Stimulated activated CD4-positive, alpha-beta T cell treated with anti-CD3 and anti-CD28 coated beads, Interleukin-4, amount 100 ng/mL, for 1 hour (primary cell): ENCODE measurements around the gene STK38.
"Not testable (repeated sequence)": the region's sequence is repeated elsewhere in the genome, so short reads cannot be mapped to it uniquely, and the experiment has no call there.

ENCODE experiments used
- DNase-seq: peaks from one replicate; pipeline ENCODE4 v3.0.0-alpha.2; 2020

STK38 gene

DNA sequence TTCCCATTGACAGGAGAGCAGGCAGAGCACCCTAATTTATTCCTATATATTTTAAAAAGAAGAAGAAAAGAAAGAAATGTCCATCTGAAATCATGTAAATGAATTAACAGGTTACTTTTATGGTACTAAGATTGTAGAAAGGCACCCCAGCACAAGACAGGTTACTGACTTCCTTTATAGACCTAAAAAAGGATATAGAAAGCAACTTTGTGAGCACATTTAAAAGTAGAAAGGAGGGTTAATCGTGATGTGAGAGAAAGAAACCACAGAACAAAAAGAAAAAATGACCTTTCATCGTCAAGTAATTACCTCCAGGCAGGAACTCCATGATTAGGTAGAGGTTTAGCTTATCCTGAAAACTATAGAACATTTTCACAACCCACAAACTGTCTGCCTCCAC, 29.9 kb downstream of the STK38 start:
- no peak for DNase-seq

DNA sequence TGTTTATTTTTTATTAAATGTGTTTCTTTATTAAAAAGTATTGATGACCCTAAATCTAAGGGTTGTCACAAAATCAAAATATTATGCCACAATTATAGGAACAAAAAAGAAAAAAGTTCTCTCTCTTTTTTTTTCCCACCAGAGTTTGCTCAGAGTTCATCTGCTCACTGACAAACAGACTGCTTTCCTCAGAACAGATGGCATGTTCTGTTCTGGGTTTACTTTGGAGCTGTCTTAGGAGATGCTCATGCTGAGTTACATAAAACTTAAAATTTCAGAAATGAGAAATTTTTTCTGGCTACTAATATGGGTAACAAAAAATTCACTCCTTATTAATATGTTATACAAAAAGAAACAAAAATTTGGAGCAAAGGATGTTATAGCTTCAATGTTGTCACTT, 30.3 kb downstream of the STK38 start:
- DNase-seq, result no peak

DNA sequence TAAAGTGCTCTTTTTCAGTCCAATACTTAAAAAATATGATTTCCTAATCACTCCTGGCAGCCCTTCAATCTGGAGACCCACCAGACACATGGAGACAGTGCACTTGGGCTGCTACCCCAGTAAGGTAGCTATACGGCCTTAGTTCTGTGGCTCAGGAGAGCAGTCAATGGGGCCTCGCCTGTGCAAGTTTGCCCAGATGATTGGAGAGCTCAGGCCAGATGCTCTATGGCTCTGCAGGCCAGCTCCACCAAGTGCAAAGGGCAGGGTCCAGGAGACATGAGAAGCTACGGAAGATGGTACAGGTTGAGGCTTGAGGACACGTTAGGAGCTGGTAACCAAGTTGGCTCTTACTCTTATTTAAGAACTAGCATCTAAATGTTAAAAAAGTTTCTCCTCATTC, 30.7 kb downstream of the STK38 start:
- no peak for DNase-seq

DNA sequence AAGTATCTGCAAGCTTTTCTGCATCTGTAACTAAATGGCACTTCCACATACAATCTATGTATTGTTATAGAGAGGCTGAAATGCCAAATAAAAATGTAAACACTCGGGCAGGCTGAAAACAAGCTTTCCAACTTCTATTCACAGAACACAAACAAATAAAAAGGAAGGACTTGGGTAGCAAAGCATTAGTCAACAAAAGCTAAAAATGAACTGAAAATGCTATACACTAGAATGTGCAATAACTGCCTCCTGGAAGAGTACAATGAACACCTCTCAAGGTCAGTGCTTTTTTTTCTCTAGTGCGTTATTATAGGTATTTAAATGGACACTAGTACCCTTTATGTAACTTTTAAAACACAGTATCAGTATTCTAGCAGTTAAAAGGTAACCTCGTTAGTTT, 31.4 kb downstream of the STK38 start:
- no peak for DNase-seq

DNA sequence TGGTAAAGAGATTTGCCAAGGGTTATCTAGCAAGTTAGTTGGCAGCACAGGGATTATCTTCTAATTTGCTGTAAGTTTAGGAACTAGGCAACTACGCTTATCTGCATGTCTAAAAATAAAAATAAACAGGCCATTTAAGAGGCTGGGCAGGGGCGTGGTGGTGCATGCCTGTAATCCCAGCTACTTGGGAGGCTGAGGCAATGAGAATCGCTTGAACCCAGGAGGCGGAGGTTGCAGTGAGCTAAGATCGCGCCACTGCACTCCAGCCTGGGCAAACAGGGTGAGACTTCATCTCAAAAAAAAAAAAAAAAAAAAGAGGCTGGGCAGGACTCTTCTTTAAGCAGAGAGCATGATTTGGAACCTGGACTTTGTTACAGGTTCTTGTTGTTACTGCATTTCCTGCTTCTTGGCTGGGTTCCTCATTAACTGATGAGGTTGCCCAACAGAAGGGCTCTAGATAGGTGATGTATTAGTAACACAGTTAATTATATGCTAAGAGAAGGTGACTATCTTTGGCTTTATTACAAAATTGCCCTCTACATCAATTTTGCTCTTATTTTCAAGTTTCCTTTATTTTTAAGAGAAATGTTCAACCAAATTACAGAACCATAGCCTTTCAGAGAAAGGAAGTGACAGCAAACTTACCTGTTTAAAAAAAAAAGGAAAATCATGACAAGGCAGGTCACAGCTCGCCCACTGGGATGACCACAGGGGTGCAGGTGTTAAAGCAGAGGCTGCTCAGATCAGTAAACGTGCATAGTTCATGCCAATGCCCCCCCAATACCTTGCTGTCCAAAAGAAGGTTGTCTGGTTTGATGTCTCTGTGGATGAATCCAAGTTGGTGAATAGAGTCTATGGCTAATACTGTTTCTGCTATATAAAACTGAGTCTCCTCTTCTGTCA, 32.5 kb downstream of the STK38 start:
- DNase-seq, result no peak

DNA sequence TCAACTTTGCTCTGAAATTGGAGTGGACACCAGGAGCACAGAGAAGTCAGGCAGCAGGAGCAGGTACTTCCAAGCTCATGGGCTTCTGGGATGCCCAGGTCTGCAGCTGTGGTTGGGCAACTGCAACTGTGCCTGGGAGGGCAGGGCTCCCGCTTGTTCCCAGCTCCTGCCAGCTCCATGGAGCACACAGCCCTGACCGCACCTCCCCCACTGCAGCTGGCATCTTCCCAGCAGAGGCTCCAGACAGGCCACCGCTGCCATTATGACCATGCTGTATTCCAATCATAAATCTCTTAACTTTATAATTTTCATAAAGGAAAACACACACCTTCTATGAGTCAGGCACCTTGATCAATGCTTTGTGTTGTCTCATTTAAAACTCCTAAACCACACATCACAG, 36.9 kb downstream of the STK38 start:
- no peak for DNase-seq

DNA sequence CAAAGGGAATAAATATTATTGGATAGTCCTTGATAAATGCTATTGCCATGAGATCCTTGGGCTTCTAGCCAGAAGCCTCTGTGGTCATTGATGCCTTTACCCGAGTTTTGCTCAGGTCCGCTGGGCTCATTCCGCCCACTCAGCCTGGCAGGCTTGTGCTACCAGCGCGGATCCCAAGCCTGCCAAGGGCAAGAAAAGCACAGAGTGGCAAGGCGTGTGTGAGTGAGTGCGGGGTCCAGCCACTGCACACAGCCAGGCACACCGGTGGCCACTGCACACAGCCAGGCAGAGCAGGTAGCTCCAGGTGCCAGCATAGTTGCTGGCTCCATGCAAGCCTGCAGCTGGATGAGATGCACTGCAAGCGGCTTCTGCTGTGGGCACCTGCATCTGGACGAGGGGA, 38.7 kb downstream of the STK38 start:
- DNase-seq, result no peak

DNA sequence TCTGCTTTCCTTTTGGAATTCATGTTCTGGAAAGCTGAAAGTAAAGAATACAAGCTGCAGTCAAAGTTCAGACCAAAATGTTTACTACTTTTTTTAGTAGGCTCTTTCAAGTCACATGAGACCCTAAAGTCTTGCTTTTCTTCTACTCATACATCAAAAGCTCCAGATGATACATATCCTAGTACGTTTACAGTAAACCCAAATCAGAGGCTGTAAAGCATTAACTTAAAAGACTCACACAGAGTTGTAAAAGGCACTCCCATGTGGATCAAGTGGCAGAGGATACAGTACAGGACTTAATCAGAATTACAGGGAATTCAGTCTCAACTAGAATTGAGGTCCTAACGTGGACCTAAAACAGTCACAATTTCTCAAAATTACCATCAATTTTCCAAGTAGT, 40.7 kb downstream of the STK38 start:
- no peak for DNase-seq

DNA sequence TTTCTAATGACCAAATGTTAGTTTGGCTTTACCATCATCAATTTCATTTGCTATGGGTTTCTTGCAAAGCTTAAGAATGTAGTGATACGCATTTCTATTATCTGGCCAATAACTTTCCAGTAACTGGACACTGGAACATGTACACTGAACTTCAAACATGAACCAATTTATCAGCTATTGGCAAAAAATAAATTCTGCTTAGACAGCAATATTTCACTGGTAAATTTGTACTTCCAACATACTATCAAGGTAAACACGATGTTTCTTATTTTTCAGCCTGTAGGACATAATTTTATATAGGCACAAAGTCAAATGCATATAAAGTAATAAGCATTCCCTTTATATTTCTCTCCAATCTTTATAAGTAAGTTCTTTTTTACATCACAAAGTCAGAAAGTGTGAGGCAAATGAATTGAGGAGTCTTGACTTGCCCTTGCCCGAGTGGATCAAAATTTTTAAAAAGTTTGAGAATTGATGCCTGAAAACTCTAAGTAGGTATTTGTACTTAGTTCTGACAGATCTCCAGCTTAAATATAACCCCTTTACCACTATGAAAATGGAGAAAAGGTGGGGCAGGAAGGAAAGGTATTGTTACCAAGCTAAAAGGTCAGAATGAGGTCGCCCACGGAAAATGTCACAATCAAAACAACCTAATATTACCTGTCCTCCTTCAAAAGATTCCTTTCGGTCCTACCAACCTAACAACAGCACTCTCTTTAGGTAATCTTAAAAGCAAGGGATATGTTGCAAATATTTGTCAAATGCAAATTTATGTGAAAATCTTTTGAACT, 41.3 kb downstream of the STK38 start:
- no peak for DNase-seq

DNA sequence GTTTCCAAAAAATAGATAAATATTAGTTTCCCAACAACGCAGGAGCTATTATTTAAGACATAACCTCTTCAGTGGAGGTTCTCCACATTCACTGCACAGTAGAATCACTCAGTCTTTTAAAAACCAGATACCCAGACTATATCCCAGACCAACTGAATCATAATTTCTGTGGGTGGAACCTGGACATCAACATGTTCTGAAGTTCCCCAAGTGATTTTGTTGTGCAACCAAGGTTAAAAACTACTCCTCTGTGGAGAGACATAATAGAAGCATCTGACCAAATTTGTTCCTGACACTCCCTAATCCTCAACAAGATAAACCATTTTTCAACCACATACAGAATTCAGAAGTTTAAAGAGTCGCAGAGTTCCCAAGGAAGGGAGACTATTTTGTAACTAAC, 42.3 kb downstream of the STK38 start:
- DNase-seq, result no peak

DNA sequence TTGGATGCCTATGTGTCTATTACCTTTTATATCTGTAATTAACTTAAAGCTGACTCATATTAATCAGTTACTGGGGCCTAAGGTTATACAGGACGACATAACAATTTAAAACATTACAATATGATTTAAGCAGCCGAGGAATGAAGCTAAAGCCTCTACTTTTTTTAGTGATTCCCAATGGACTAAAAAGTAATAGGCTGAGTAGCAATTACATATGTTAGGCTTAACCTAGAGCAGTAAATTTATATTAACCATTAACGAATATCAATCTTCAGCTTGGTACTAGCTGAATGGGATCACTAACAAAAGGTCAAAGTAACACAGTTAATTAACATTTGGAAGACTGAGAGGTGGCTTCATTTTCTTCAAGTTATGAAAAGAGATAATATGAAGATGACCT, 43.1 kb downstream of the STK38 start:
- DNase-seq, result no peak

DNA sequence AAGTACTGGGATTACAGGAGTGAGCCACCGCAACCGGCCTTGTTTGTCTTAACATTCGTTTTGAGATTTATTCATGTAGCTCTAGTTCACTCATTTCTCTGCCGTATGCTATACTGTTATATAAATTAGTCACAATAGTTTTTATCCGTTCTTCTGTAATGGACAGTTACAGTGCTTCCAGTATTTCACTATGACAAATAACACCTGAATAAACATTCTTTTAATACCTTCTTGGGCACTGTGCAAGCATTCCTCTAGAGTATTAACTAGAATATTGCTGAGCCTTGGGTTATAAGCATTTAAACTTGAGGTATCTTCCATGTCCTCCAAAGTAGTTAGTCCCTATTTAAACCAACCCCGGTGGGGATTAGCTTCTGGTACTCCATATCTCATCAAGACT, 45.6 kb downstream of the STK38 start:
- no peak for DNase-seq

DNA sequence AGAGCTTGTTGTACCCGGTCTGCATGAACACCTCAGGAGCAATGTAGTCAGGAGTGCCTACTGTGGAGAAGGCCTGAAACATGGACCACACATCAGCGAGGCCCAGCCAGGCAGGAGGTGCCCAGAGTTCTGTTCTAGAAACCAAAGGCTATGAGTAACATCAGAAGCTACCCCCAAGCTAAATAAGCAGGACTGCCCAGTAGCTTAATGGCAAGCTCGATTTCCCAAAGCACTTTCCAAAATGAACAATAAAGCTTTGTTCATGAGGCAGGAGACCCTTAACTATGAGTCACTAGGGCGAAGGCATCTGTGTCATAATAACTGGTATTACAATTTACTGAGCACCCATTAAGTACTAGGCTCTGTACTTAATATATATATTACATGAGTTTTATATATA, 47.4 kb downstream of the STK38 start:
- no peak for DNase-seq

DNA sequence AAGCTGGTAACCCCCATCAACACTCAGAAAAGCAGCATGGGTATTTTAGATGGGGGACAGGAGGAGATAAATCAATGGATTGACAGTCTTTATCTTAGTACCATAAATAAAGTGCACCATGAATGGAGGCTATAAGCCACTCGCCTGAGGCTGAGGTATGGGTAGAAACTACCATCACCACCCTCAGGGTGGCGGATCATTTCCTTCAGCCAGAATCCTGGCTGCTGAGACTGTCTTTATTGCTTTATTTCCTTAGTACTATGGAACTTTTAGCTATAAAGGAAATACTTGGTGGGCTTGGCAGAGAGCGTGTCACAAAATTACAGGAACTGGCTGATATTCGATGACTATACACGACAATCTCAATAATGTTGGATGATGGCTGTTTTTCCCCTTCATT, 52.2 kb downstream of the STK38 start:
- no peak for DNase-seq

DNA sequence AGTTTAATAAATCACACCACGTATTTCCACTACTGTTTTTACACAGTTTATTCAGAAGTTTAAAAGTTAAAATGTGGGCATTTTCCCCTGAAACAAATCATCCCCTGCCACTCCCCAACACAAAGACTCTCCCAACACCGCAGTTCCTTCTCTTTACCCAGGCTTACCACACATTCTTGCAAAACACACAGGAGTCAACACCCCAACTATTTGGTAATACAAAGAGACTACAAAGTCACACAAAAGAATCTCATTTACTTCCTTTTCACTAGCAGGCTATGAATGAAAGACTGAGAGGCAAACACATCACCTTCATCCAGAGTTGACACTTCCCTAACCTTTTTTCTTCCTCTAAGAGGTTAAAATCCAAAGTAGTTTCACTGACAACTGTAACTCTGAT, 53.4 kb downstream of the STK38 start:
- no peak for DNase-seq

DNA sequence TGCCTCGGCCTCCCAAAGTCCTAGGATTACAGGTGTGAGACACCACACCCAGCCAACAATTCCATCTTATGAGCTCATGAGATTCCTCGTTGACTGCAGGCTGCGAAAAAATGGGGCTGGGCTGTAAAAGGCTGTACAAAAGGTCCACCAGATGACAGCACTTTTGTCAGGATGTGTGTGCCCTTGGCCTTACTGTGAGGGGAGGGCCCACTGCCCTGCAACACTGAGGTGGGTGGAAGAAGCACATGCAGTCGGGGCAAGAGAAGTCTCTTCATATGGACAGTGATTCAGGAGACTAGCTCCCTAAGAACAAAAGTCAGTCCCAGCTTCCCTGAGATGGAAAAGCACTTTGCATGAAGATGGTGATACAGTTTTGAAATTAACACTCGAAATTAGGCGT, 54.0 kb downstream of the STK38 start:
- DNase-seq, result no peak

DNA sequence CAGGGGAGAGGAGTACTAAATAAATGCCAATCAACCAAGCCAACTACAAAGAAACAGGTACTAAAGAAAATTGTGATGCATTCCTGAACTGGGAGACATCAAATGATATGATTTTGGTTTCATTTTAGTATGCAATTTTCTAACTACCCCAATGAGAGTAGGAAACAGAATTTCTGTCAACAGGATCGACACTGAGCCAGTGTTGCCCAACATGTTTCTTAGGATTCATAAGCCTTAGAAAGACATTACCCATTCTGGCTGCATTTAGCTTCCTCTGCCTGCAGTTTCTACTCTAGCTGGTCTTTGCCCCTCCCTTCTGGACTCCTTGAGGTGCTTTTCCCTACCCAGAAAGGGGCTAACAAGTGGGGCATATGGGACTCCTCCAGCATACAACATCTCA, 54.7 kb downstream of the STK38 start:
- DNase-seq, result no peak

DNA sequence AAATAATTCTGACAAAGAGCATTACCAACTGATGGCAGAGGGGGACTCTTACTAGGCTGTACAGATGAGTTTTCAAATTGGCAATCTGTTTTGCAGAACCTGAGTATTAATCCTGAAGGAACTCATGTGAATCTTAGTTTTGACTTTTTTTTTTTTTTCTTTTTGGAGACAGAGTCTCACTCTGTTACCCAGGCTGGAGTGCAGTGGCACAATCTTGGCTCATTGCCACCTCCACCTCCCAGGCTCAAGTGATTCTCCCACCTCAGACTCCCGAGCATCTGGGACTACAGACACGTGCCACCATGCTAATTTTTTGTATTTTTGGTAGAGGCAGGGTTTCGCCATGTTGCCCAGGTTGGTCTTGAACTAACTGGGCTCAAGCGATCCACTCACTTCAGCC, 55.2 kb downstream of the STK38 start:
- no peak for DNase-seq

DNA sequence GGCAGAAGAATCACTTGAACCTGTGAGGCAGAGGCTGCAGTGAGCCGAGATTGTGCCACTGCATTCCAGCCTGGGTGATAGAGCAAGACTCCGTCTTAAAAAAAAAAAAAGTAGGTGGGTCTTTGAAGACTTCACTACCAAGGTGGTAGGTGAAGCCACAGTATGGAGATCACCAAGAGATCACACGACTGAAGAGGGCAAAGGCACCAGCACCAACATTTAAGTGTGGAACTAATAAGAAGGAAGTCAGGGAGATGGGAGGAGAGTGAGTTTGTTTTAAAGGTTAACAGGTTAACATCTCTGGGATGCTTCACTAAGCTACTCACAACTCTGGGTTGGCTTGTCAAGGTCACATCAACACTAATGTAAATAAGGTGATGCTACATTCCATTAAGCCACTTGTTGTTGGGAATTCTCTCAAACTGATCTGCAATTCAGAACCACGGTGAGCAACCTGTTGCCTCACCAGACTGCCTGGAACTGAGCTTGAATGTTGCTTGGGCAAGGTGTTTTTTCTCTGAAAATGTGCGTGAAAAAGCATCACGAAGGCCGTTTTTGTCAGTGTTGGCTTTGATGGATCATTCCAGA, 55.8 kb downstream of the STK38 start:
- no peak for DNase-seq

DNA sequence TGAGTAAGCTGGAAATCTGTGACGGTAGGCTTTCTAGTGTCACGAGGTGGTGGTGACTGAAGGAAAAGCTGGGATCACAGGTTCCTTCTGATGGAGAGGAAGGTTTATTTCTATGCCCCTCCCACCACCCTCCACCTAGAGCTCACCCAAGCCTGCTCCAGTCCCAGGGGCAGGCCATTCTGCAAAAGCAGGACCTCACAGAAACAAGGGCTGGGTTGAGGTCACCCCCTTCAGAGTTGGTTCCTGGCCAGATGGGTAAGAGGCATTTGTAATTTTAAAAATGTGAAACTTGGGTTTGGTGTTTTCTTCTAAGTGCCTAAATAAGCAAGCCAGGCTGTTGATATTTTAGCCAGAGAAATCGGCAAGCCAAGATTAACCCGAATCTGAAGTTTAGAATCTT, 57.9 kb downstream of the STK38 start:
- DNase-seq, result no peak

DNA sequence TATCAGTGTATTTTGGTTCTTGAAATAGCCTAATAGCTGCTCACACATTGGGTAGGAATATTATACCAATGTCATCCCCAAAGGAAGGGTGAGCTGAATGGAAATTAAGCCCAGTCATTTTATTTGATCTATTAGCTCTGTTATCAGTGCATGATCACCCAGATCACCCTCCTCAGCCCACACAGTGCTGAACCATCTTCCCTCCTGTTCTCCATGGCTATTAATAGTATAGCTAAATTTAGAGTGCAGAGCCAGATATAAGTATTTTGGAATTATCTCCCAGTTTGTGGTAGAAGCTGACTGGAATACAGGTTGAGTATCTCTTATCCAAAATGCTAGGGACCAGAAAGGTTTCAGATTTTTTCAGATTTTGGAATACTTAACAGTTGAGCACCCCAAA, 59.1 kb downstream of the STK38 start:
- DNase-seq, result no peak

DNA sequence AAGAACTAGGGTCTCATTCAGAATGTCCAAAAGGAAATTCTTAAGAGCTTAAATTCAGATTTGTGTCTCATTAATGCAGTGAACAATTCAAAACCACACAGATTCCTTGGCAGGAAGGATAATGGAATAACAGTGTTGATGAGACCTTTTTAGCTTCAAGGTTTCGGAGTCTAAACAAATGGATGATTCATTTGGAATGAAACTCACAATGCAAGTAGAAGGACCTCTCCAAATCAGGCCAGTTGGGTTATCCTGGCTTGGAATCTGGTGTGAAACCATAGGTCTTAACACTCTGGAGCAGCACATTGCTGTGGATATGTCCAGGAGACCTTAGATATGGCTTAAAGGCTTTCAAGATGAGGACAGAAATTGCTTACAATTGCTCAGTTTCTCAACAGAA, 59.6 kb downstream of the STK38 start:
- DNase-seq, result no peak

DNA sequence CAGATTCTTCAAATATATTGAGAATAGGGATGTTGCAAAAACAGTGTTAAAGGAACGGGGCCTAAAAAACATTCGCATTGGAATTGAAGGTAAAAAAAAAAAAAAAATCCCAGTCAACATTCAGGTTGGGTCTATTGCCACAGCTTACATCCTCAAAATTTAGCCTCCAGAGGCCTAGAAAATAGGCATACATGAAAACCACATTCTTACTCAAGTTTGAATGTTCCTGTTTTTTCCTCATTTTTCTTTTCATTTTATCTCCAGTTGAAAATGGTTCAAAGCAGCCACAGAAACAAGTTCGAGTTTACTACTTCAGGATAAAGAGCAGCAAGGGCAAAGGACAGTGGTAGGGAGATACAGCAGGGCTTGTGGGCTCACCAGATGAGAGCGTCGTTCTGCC, 62.5 kb downstream of the STK38 start:
- DNase-seq, result no peak

DNA sequence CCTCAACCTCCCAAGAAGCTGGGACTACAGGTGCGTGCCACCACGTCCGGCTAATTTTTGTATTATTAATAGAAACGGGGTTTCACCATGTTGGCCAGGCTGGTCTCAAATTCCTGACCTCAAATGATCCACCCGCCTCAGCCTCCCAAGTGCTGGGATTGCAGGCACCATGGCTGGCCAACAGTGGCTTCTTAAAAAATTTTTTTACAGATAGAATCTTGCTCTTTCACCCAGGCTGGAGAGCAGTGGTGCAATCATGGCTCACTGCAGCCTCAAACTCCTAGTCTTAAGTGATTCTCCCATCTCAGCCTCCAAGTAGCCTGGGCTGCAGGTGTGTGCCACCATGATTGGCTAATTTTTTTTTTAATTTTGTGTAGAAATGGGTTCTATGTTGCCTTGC, 64.0 kb downstream of the STK38 start:
- DNase-seq, result not testable (repeated sequence)
